ENCODE results near the gene RAC2.

The RAC2 gene

DNA sequence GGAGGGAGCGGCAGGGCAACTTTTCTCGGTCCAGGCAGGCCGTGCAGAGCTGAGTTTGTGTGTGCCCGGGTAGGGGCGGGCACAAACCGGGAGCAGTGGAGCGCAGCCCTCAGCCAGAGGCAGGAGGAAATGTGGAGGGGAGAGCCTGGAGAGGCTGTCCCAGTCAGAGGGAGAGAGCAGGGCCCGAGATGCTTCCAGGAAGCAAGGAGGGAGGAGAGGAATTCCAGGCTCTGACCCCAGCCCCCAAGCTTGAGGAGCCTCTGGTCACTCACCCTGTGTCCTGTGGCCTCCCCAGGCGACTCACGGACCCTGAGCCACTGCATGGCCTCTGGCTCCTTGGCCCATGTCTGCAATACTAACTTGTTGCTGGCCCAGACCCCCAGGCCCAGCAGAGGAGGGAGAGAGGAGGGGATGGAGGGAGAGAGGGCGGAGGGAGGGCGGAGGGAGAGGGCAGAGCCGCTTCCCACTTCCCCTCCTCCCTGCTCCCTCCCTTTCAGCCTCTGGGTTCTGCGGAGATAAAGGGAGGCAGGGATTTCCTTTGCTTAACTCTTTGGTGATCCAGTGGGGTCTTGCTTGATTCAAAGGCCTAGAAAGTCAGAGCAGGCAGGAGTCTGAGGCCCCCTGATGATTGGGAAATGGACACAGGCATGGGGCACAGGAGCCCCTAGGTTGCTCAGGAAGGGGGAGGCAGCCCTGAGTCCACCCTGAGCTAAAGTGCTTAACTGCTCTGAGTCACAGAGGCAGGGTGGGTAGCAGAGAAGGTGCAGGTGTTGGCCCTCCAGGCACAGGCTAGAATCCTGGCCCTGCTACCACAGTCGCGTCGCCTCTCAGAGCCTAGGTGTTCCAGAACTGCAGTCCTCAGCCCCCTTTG is 55.9 kb downstream of the RAC2 start, which contains the start of gene C1QTNF6:
C1QTNF6 (minus strand) TSS at position 357 of the 871 bp plus-strand sequence; CDS start at position 323, 34 bp downstream.
- peak; percentile 64 for DNase-seq (ENCODE audit: low read depth)

GRCh38 chr22:37187552-37187890 is 56.5 kb downstream of the RAC2 start:
- DNase-seq (ENCODE audit: low read depth): peak; percentile 83

DNA sequence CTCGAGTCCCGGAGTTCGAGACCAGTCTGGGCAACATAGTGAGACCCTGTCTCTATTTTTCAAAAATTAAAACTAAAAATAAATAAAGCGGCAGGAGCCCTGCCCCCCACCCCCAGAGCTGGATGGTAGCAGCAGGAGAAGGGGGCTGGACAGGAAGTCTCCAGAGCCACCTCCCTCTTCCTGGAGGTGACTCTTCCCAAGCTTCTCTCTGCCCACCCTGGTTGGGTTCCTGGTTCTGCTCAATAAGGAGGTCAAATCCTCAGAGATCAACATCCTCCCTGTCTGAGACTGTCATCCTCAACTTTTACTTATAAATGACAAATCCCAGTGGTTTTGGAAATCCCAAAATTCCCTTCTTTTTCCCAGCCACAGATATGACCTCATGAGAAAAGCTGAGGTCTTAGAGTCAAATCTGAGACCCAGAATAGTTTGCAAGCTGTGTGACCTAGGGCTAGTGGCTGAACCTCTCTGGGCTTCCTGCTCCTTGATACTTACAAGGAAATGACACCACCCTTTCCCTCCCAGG is 57.0 kb downstream of the RAC2 start:
- peak; percentile 55 for DNase-seq (ENCODE audit: low read depth)

GRCh38 chr22:37186228-37186996 is 57.7 kb downstream of the RAC2 start:
- peak; percentile 85 for DNase-seq (ENCODE audit: low read depth)

DNA sequence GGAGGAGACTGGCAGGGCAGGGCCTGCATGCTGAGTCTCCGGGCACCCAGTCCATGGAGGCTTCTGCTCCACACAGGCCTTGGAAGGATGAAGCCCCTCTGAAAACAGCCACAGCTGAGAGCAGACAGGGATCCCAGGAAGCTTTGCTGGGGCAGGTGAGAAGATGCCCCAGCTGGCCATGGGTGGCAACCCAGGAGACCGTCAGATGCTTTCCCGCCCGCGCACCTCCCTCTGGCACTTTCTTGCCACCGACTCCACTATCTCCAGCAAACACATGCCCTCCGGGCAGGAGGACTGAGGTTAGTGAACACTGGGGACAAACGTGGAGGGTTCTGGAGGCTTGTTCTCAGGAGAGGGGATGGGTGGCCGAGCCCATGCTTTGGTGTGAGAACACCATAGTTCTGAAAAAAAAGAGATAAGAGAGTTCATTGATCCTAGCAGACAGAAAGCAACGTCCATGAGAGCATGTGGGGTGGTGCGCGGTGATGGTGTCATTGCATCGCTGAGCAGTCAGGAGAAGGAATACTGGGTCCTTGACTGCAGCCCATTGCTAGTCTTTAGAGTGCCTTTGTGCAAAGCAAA is 58.3 kb downstream of the RAC2 start:
- DNase-seq (ENCODE audit: low read depth): no peak

DNA sequence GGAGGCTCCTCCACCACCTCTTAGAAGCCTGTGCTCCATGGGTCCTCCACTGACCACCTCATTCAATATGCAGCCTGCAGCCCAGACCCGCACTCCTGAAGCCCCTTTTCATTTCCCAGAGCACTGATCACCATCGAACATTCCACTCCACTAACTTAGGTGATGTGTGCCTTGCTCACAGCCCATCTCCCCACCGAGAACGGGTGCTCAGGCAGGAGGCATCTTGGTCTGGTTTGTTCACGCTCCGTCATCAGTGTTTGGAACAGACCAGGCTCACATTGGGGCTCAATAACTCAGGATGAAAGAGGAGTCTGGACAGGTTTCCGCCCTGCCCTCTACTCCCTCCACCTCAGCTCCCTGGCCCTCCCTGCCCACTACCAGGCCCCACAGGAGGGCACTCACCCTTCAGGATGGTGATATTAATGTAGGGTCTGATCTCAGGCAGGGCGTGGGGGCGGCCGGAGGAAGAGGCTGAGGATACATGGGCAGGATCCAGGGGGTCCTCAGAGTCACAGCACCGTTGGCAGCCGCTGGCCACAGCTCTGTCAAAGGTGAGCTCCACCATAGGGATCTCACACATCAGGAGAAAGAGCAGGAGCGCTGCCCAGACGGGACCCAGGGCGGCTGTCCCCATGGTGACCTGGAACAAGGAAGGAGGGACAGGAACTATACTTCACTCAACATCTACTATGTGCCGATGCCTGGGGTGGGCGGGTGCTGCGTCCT is 59.1 kb downstream of the RAC2 start:
- no peak for DNase-seq (ENCODE audit: low read depth)

DNA sequence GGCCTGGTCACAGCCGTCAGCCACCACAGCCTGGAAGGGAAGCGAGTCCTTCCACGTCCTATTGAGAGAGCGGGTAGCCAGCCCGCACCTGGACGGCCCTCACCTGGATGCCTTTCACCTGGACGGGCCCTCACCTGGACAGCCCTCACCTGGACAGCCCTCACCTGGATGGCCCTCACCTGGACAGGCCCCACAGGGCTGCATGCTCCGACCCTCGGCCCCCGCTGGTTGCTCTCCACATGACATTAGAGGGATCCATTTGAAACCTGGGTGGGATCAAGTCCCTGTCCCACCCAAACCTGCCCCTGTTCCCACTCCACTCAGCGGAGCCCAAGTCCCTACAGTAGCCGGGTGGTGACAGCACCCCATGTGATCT is 59.7 kb downstream of the RAC2 start:
- no peak for DNase-seq (ENCODE audit: low read depth)

- DNase-seq (ENCODE audit: low read depth): no peak
Measured at GRCh38 chr22:37183432-37184379, 60.4 kb downstream of the RAC2 start.

- DNase-seq (ENCODE audit: low read depth): no peak
Measured at GRCh38 chr22:37182949-37183245, 61.2 kb downstream of the RAC2 start.

GRCh38 chr22:37182101-37182948 is 61.7 kb downstream of the RAC2 start:
- DNase-seq (ENCODE audit: low read depth): no peak

- no peak for DNase-seq (ENCODE audit: low read depth)
Measured at GRCh38 chr22:37181681-37182080, 62.4 kb downstream of the RAC2 start.

DNA sequence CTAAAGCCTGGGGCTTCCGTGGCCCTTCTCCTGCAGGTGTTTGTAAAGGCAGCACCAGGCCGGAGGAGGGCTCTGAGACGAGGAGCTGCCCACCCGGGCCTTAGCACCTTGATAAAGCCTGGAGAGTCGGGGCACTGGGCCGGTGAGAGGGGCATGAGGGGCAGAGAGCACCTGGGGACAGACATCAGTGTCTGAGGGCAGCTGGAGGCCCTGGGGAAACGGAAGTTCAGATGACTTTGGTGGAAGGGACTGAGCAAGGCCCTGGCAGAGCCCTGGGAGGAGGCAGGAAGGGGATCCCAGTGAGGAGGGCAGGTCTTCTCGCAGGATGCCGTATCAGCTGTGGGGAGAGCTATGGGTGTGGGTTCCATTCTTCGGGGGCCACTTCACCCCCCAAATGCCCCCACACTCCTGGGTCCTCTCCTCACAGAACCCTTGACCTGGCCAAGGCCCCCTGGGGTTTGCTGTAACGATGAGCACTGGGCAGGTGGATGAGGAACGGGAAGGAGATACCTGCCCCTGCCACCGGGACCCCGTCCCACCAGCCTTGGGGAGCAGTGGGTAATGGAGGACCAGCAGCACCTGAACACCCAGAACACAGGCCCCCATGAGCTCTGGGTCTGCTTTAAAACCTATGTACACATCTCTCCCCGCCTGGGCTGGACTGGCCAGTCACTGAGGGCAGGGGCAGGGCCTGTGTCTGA is 63.4 kb downstream of the RAC2 start:
- DNase-seq (ENCODE audit: low read depth): no peak

- DNase-seq (ENCODE audit: low read depth): no peak
Measured at GRCh38 chr22:37179622-37180420, 64.2 kb downstream of the RAC2 start.

DNA sequence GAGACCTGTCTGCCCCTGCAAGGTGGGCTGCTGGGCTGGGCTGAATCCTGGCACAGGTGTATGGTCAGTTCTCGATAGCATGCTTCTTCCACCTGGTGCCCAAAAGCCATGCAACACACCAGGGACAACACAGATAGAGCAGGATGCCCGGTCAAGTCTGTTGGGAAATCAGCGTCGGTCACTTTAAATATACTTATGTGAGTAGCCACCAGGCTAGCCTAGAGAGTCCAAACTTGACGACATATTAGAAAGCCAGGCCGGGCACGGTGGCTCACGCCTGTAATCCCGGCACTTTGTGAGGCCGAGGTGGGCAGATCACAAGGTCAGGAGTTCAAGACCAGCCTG is 65.0 kb downstream of the RAC2 start:
- no peak for DNase-seq (ENCODE audit: low read depth)

DNA sequence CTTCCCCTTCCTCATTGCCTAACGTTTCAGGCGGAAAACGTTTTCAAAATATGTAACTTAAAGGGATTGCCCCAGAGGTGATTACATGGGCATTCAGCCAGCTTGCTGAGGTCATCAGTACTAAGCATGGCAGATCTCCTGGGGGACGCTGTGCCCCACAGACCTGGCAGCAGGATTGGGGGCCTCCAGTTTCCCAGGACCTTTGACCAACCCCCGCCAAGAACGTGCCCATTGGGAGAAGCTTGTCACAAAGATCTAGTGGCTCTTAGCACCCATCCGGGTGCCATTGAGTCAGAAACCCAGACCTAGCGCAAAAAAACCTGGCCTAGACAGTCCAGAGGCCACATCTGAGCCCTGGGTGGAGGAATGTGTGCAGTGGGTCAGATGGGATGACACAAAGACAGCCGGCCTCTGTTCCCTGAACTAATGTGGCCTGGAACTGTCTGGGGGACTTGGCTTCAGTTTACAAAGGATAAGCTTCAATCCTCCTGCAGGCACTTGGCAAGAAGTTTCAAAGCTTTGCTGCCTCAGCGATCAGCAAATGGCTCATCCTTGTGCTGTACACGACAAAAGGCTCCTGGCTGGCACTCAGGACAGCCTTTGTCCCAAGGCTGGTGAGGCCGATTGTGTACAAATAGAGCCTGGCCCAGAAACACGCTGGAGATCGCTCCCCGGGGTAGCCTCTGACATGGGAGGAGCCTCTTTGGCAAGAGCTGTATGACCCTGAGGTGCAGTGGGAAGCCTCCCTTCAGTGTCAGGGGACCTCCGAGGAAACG is 65.5 kb downstream of the RAC2 start:
- DNase-seq (ENCODE audit: low read depth): peak; percentile 15

DNA sequence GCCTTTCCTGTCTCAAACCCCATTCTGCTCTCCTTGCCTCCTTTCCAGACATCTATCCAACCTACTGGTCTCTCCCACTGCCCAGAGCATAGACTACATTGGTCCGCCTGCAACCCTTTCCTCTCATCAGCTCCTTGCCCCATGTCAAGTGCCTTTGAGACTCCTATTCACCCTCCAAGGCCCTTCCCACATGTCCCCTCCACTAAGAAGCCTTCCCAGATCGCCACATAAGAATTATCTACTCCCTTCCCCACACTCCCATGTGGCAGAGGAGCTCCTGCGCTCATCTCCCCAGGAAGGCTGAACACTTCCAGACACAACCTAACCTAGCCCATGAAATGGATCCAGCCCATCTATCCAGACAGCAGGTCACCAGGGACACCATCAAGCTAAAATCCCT is 66.3 kb downstream of the RAC2 start:
- DNase-seq (ENCODE audit: low read depth): no peak

DNA sequence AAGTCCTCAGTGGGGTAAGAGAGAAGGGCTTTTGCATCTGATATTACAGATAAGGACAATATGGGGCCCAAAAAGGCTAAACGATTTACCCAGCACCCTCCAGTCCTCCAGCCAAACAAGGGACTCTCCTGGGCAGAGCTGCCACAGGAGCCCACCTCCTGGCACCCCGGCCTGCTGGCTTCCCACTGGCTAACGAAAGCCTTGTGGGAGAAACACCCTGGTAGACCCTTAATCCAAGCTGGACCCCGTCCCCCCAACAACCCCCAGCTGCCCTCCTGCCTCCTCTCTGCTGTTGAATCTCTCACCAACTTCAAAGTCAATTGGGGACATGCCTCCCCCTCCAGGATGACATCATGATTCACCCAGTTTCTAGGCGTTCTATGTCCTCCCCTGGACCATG is 66.8 kb downstream of the RAC2 start:
- DNase-seq (ENCODE audit: low read depth): no peak

- peak; percentile 58 for DNase-seq (ENCODE audit: low read depth)
Measured at GRCh38 chr22:37176464-37177061, 67.5 kb downstream of the RAC2 start.
